ENCODE results near the gene BCAT1.

DNA sequence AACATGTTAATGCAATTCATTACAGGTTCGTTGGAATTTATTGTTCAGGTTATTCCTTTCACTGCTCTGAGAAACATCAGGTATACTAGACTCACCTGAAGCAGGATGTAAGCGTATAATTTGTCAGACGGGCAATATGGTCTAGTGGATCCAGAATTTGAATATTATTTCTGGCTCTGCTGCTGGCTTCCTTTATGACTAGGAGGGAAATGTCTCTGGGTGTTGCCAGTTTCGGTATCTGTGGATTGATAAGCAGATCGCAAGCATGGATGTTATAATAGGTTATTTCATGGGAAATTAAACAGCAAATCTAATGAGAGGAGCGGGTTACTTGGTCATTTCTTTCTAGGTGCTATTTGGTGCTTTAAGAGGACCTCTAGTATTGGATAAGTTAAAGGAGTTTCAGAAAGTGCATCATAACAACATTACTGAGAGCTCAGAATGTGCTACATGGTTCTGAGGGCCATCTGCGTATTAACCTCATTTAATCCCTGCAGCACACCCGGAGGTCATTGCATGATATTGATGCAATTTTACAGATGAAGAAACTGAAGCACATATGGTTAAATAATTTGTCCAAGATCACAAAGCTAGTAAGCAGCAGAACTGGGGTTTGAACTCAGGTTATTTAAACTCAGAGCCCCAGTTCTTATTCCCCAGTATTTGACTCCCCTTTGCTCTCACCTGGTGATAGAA, 47.3 kb upstream of the BCAT1 start:
- TF ChIP-seq CTCF (IDR thresholded peaks at IDR 0.05) (no peak), POLR2A (IDR thresholded peaks at IDR 0.05) (no peak)
